GM18873 (cell line): ENCODE results near the gene ZBTB8OS.
"Not testable (repeated sequence)": the region's sequence is repeated elsewhere in the genome, so short reads cannot be mapped to it uniquely, and the experiment has no call there.

Experiments used
- ATAC-seq: cut with Tn5 transposase; IDR thresholded peaks from one replicate; pipeline ENCODE4 v1.9.1; 2021; ENCODE audit warnings: mild to moderate bottlenecking, moderate library complexity, moderate number of reproducible peaks; ENCODE audit not compliant: unreplicated experiment, low FRiP score

Gene ZBTB8OS

GRCh38 chr1:32650248-32650751 is at the start of gene ZBTB8OS:
TSS of gene ZBTB8OS (minus strand) at chr1:32650550. CDS start at chr1:32650529, 21 bp downstream.
- peak; percentile 53 for ATAC-seq

GRCh38 chr1:32696996-32697395 is 46.6 kb upstream of the ZBTB8OS start:
- ATAC-seq: not testable (repeated sequence)

- no peak for ATAC-seq
These were observed 45.7 kb upstream of the ZBTB8OS start for GRCh38 chr1:32696041-32696440.

- no peak for ATAC-seq
These were observed 45.0 kb upstream of the ZBTB8OS start for GRCh38 chr1:32695098-32695904.

- no peak for ATAC-seq
These were observed 43.3 kb upstream of the ZBTB8OS start for GRCh38 chr1:32693455-32694174.

- ATAC-seq: no peak
These were observed 36.0 kb upstream of the ZBTB8OS start for GRCh38 chr1:32686387-32686786.

- no peak for ATAC-seq
These were observed 35.1 kb upstream of the ZBTB8OS start for GRCh38 chr1:32685498-32685897.

- ATAC-seq: no peak
These were observed 33.9 kb upstream of the ZBTB8OS start for GRCh38 chr1:32684167-32684811.

GRCh38 chr1:32683397-32683796 is 33.0 kb upstream of the ZBTB8OS start:
- no peak for ATAC-seq

- ATAC-seq: no peak
These were observed 31.6 kb upstream of the ZBTB8OS start for GRCh38 chr1:32681999-32682398.

- no peak for ATAC-seq
These were observed 31.2 kb upstream of the ZBTB8OS start for GRCh38 chr1:32681509-32681908.

GRCh38 chr1:32680642-32681041 is 30.3 kb upstream of the ZBTB8OS start:
- ATAC-seq: no peak

GRCh38 chr1:32679993-32680392 is 29.6 kb upstream of the ZBTB8OS start:
- not testable (repeated sequence) for ATAC-seq

GRCh38 chr1:32676945-32677344 is 26.6 kb upstream of the ZBTB8OS start:
- no peak for ATAC-seq

GRCh38 chr1:32668716-32669115 is 18.4 kb upstream of the ZBTB8OS start:
- ATAC-seq: not testable (repeated sequence)

- no peak for ATAC-seq
These were observed 16.7 kb upstream of the ZBTB8OS start for GRCh38 chr1:32666901-32667566.

- no peak for ATAC-seq
These were observed 15.6 kb upstream of the ZBTB8OS start for GRCh38 chr1:32665915-32666314.

- ATAC-seq: no peak
These were observed 9.2 kb upstream of the ZBTB8OS start for GRCh38 chr1:32659581-32659980.

- ATAC-seq: no peak
These were observed 2.1 kb upstream of the ZBTB8OS start for GRCh38 chr1:32652244-32652962.
